Smooth muscle cell (in vitro differentiated cells): ENCODE measurements around the gene ZC3H11A. TPM values are rescaled to one million over a fixed set of nuclear protein-coding genes. Genes with fewer than 3 reads are reported as not detected.
A peak's percentile ranks its signal among the peaks of the same experiment; 100 is the strongest.
"Not testable (repeated sequence)": the region's sequence is repeated elsewhere in the genome, so short reads cannot be mapped to it uniquely, and the experiment has no call there.

Experiments
- DNase-seq: peaks from one replicate; lab custom pipeline; 2025; ENCODE audit not compliant: unreplicated experiment; lab: John Stamatoyannopoulos, UW
- H2AFZ ChIP-seq: fragments of 200-600 bp; sonication (generic); 2 replicates; pipeline ENCODE4 v1.6.0; 2016; ENCODE audit warnings: antibody characterized with exemption, low read depth, mild to moderate bottlenecking
- H3F3A ChIP-seq: fragments of 200-600 bp; sonication (generic); 2 replicates; pipeline ENCODE4 v1.6.0; 2017; ENCODE audit warnings: antibody characterized with exemption, low read depth
- H3K27ac ChIP-seq: fragments of 200-600 bp; sonication (generic); 2 replicates; pipeline ENCODE4 v1.5.1; 2016; ENCODE audit warnings: low read depth, mild to moderate bottlenecking
- H3K27me3 ChIP-seq: fragments of 200-600 bp; sonication (generic); 2 replicates; pipeline ENCODE4 v1.6.1; 2016; ENCODE audit warnings: low read depth, mild to moderate bottlenecking
- H3K36me3 ChIP-seq: fragments of 200-600 bp; sonication (generic); 2 replicates; pipeline ENCODE4 v1.5.1; 2016; ENCODE audit warnings: low read depth
- H3K4me1 ChIP-seq: fragments of 200-600 bp; sonication (generic); 2 replicates; pipeline ENCODE4 v1.5.1; 2016; ENCODE audit warnings: low read depth
- H3K4me2 ChIP-seq: fragments of 200-600 bp; sonication (generic); 2 replicates; pipeline ENCODE4 v1.6.0; 2016; ENCODE audit warnings: mild to moderate bottlenecking
- H3K4me3 ChIP-seq: fragments of 200-600 bp; sonication (generic); 2 replicates; pipeline ENCODE4 v1.5.1; 2016; ENCODE audit warnings: mild to moderate bottlenecking
- H3K79me2 ChIP-seq: fragments of 200-600 bp; sonication (generic); 2 replicates; pipeline ENCODE4 v1.6.0; 2016; ENCODE audit warnings: low read depth, mild to moderate bottlenecking
- H3K9ac ChIP-seq: fragments of 200-600 bp; sonication (generic); 2 replicates; pipeline ENCODE4 v1.6.0; 2016; ENCODE audit warnings: low read depth
- H3K9me3 ChIP-seq: fragments of 200-600 bp; sonication (generic); replicated peaks from 2 replicates; pipeline ENCODE4 v1.5.1; 2016; ENCODE audit warnings: low read depth
- H4K20me1 ChIP-seq: fragments of 200-600 bp; sonication (generic); 2 replicates; pipeline ENCODE4 v1.6.0; 2016; ENCODE audit warnings: low read depth
- WGBS: methylation state at CpG from one replicate; pipeline ENCODE4 v1.1.7; 2016; ENCODE audit warnings: low lambda C conversion rate; 5-methylcytosine and 5-hydroxymethylcytosine counted together
- polyA plus RNA-seq: library from polyadenylated mRNA; unstranded; fragments of >200 nt; fragmentation: Nextera tagmentation; extraction: Ambion mirVana; gene quantifications from 2 replicates; pipeline ENCODE4 v1.2.1, GENCODE V29; 2016
- total RNA-seq: library from RNA; depleted of rRNA; stranded (reverse); fragments of >200 nt; gene quantifications from 2 replicates; pipeline ENCODE4 v1.2.3, GENCODE V29; 2014
- TF ChIP-seq, protein P1 (sequence below): fragments of 200-600 bp; sonication (generic); IDR thresholded peaks from 2 replicates; pipeline ENCODE4 v1.5.1; 2017; ENCODE audit warnings: borderline replicate concordance, mild to moderate bottlenecking, antibody characterized with exemption; ENCODE audit not compliant: insufficient read depth, poor library complexity, severe bottlenecking

The ZC3H11A gene
- total and polyA plus RNA-seq, 2 experiments from 2014 or later: 28.4 to 140 TPM

DNA sequence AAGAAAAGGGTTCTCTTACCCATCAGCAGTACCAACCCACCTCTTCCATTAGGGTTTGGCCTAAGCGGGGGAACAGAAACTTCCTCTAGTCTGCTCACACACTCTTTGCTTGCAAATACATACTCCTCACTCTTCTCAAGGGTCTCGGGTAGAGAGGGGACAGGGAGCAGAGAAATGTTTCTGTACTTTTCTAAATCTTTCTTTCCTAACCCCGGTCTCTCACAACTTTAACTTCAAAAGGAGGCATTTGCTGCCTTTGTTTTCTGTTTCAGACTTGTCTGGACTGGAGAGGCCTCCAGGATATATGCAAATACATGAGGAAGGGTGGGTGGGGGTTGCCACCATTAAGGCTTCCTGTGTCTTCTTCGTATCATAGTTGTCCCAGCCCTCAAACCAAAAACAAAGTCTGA lies 41.0 kb upstream of the ZC3H11A start:
- no peak overlapping the region for H3K9ac ChIP-seq
- H3F3A ChIP-seq: peaks cover 2% of the 10 kb centered on the region
- 57% methylated on average over 4 of the region's 4 CpGs for WGBS
- H3K36me3 ChIP-seq: no peaks in the 10 kb centered on the region
- no peak overlapping the region for H2AFZ ChIP-seq
- no peaks in the 10 kb centered on the region for H3K27me3 ChIP-seq
- no peak overlapping the region for H3K4me3 ChIP-seq
- TF ChIP-seq, protein P1, sequence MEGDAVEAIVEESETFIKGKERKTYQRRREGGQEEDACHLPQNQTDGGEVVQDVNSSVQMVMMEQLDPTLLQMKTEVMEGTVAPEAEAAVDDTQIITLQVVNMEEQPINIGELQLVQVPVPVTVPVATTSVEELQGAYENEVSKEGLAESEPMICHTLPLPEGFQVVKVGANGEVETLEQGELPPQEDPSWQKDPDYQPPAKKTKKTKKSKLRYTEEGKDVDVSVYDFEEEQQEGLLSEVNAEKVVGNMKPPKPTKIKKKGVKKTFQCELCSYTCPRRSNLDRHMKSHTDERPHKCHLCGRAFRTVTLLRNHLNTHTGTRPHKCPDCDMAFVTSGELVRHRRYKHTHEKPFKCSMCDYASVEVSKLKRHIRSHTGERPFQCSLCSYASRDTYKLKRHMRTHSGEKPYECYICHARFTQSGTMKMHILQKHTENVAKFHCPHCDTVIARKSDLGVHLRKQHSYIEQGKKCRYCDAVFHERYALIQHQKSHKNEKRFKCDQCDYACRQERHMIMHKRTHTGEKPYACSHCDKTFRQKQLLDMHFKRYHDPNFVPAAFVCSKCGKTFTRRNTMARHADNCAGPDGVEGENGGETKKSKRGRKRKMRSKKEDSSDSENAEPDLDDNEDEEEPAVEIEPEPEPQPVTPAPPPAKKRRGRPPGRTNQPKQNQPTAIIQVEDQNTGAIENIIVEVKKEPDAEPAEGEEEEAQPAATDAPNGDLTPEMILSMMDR: no peak
- DNase-seq: no peak
- H3K27ac ChIP-seq: peak overlapping the region; percentile 44
- no peaks in the 10 kb centered on the region for H3K4me1 ChIP-seq
- H3K4me2 ChIP-seq: no peak overlapping the region
- H4K20me1 ChIP-seq: no peaks in the 10 kb centered on the region
- no peaks in the 10 kb centered on the region for H3K9me3 ChIP-seq
- no peaks in the 10 kb centered on the region for H3K79me2 ChIP-seq

- peak overlapping the region; percentile 72 for H3K27ac ChIP-seq
- no peak overlapping the region for H2AFZ ChIP-seq
- 82% methylated on average over 4 of the region's 4 CpGs for WGBS
- H3K79me2 ChIP-seq: no peaks in the 10 kb centered on the region
- TF ChIP-seq, protein P1: no peak
- no peaks in the 10 kb centered on the region for H3K9me3 ChIP-seq
- no peak overlapping the region for H3K4me3 ChIP-seq
- peaks cover 4% of the 10 kb centered on the region for H3F3A ChIP-seq
- H4K20me1 ChIP-seq: no peaks in the 10 kb centered on the region
- no peak overlapping the region for H3K4me2 ChIP-seq
- no peaks in the 10 kb centered on the region for H3K4me1 ChIP-seq
- no peaks in the 10 kb centered on the region for H3K27me3 ChIP-seq
- DNase-seq: no peak
- no peak overlapping the region for H3K9ac ChIP-seq
- H3K36me3 ChIP-seq: no peaks in the 10 kb centered on the region
Measured at GRCh38 chr1:203756036-203756435, 39.4 kb upstream of the ZC3H11A start.

DNA sequence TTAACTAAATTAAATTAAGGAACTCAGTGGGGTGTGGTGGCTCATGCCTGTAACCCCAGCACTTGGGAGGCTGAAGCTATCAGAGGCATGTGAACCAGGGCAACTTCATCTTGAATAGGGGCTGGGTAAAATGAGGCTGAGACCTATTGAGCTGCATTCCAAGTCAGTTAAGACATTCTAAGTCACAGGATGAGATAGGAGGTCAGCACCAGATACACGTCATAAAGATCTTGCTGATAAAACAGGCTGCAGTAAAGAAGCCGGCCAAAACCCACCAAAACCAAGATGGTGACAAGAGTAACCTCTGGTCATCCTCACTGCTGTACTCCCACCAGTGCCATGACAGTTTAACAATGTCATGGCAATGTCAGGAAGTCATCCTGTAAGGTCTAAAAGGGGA lies 36.7 kb upstream of the ZC3H11A start:
- H3K9me3 ChIP-seq, H2AFZ ChIP-seq, H3K4me2 ChIP-seq, H3K4me3 ChIP-seq, H3K36me3 ChIP-seq, H3K4me1 ChIP-seq, DNase-seq, H4K20me1 ChIP-seq, H3K27me3 ChIP-seq, H3F3A ChIP-seq, H3K27ac ChIP-seq, H3K79me2 ChIP-seq, H3K9ac ChIP-seq: not testable (repeated sequence)
- WGBS: 10% methylated on average over 2 of the region's 2 CpGs

- Histone ChIP-seq H3K27me3 (no peaks in the 10 kb centered on the region), H3F3A (peaks cover 4% of the 10 kb centered on the region)
- 89% methylated on average over 3 of the region's 3 CpGs for WGBS
Measured at GRCh38 chr1:203760506-203760905, 34.9 kb upstream of the ZC3H11A start.

GRCh38 chr1:203761958-203762357 lies 33.5 kb upstream of the ZC3H11A start:
- not testable (repeated sequence) for DNase-seq, H3K27me3 ChIP-seq, H3K9ac ChIP-seq, H3K4me1 ChIP-seq, H3K27ac ChIP-seq, H3K36me3 ChIP-seq, H3F3A ChIP-seq, H3K79me2 ChIP-seq, H2AFZ ChIP-seq, H3K4me2 ChIP-seq, H3K9me3 ChIP-seq, H3K4me3 ChIP-seq, H4K20me1 ChIP-seq
- 40% methylated on average over 7 of the region's 7 CpGs for WGBS

More at GRCh38 chr1:203760506-203760905, 34.9 kb upstream of the ZC3H11A start:
- Histone ChIP-seq H3K4me1 (no peaks in the 10 kb centered on the region), H3K4me3 (no peak overlapping the region), H4K20me1 (no peaks in the 10 kb centered on the region), H2AFZ (no peak overlapping the region), H3K9ac (no peak overlapping the region), H3K36me3 (no peaks in the 10 kb centered on the region), H3K9me3 (no peaks in the 10 kb centered on the region), H3K79me2 (no peaks in the 10 kb centered on the region), H3K4me2 (no peak overlapping the region), H3K27ac (no peak overlapping the region)
- TF ChIP-seq, protein P1: no peak
- DNase-seq: no peak
